C4-2B (cell line): ENCODE results near the gene KLF17.

Source experiments
- CTCF ChIP-seq: fragments of 450-650 bp; conservative IDR thresholded peaks from 2 replicates; pipeline ENCODE4 v1.5.1; 2017; ENCODE audit warnings: mild to moderate bottlenecking
- ZFX ChIP-seq: fragments of 450-650 bp; IDR thresholded peaks from 2 replicates; pipeline ENCODE4 v1.6.1; 2017

GRCh38 chr1:44103270-44104131 is 15.1 kb upstream of the KLF17 start:
- no peak for TF ChIP-seq CTCF
- TF ChIP-seq ZFX, result no peak
